PC-3 (cell line): ENCODE results near the gene CDKL2. TPM values are rescaled to one million over a fixed set of nuclear protein-coding genes. Genes with fewer than 3 reads are reported as not detected.
A peak's percentile ranks its signal among the peaks of the same experiment; 100 is the strongest.

Experiments
- ATAC-seq: fragments of 200-7000 bp; cut with Tn5 transposase; 2 replicates; pipeline ENCODE4 v1.9.1; 2020; ENCODE audit warnings: mild to moderate bottlenecking, moderate library complexity
- BruUV-seq: library from RNA; stranded (reverse); fragments of 400-500 nt; replicated peaks from 2 replicates; lab custom pipeline; 2021; lab: Mats Ljungman, UMichigan
- CTCF ChIA-PET: fragments of 300-600 bp; sonication (Branson Sonifier 250); formaldehyde crosslinking; loops from one replicate; lab custom pipeline; 2022; ENCODE audit warnings: antibody characterized with exemption; lab: Charles Lee
- POLR2A ChIA-PET: fragments of 300-600 bp; sonication (Branson Sonifier 250); formaldehyde crosslinking; loops from one replicate; lab custom pipeline; 2022; ENCODE audit warnings: antibody characterized with exemption; ENCODE audit not compliant: unreplicated experiment; lab: Charles Lee
- DNase-seq: peaks from one replicate; pipeline ENCODE4 v3.0.0-alpha.2; 2015
- H2AFZ ChIP-seq: fragments of 300-600 bp; sonication (generic); 2 replicates; pipeline ENCODE4 v1.6.0; 2016; ENCODE audit warnings: antibody characterized with exemption, low read length
- H3F3A ChIP-seq: fragments of 300-600 bp; sonication (generic); one replicate; pipeline ENCODE4 v1.6.0; 2017; ENCODE audit warnings: antibody characterized with exemption, low read length, control low read depth, mild to moderate bottlenecking; ENCODE audit not compliant: unreplicated experiment
- H3K27ac ChIP-seq: fragments of 300-600 bp; sonication (generic); 2 replicates; pipeline ENCODE4 v1.5.1; 2016; ENCODE audit warnings: mild to moderate bottlenecking, low read length
- H3K27me3 ChIP-seq: fragments of 300-600 bp; sonication (generic); 2 replicates; pipeline ENCODE4 v1.6.1; 2016; ENCODE audit warnings: low read length, mixed read lengths
- H3K36me3 ChIP-seq: fragments of 300-600 bp; sonication (generic); 2 replicates; pipeline ENCODE4 v1.6.1; 2016; ENCODE audit warnings: low read depth, mixed run types, low read length, mixed read lengths
- H3K4me1 ChIP-seq: fragments of 300-600 bp; sonication (generic); 2 replicates; pipeline ENCODE4 v1.5.1; 2016; ENCODE audit warnings: low read length; ENCODE audit not compliant: insufficient read depth
- H3K4me2 ChIP-seq: fragments of 300-600 bp; sonication (generic); 2 replicates; pipeline ENCODE4 v1.6.0; 2016; ENCODE audit warnings: low read length
- H3K4me3 ChIP-seq: fragments of 300-600 bp; sonication (generic); 2 replicates; pipeline ENCODE4 v1.5.1; 2016; ENCODE audit warnings: mild to moderate bottlenecking, low read length, mixed read lengths
- H3K79me2 ChIP-seq: fragments of 300-600 bp; sonication (generic); 2 replicates; pipeline ENCODE4 v1.6.1; 2017; ENCODE audit warnings: low read length, mixed read lengths
- H3K9ac ChIP-seq: fragments of 300-600 bp; sonication (generic); 2 replicates; pipeline ENCODE4 v1.6.0; 2016; ENCODE audit warnings: mild to moderate bottlenecking, low read length
- H3K9me2 ChIP-seq: fragments of 300-600 bp; sonication (generic); replicated peaks from 2 replicates; pipeline ENCODE4 v1.6.1; 2016; ENCODE audit warnings: mixed run types, low read length, mixed read lengths
- H3K9me3 ChIP-seq: fragments of 300-600 bp; sonication (generic); 2 replicates; pipeline ENCODE4 v1.6.1; 2016; ENCODE audit warnings: low read length, mixed read lengths
- H4K20me1 ChIP-seq: fragments of 300-600 bp; sonication (generic); 2 replicates; pipeline ENCODE4 v1.6.1; 2016; ENCODE audit warnings: low read length, mixed read lengths
- EZH2 ChIP-seq: fragments of 300-600 bp; sonication (generic); IDR thresholded peaks from one replicate; pipeline ENCODE4 v1.6.1; 2017; ENCODE audit warnings: antibody characterized with exemption, mild to moderate bottlenecking, low read length; ENCODE audit not compliant: unreplicated experiment
- EZH2phosphoT487 ChIP-seq: fragments of 300-600 bp; sonication (generic); IDR thresholded peaks from 2 replicates; pipeline ENCODE4 v1.6.1; 2018; ENCODE audit warnings: mild to moderate bottlenecking, antibody characterized with exemption, low read length, borderline replicate concordance
- intact Hi-C: fragments of 100-400 bp; cut with micrococcal nuclease; formaldehyde crosslinking; loops from 2 replicates; pipeline ENCODE4 v1.9.0; 2023
- total RNA-seq: library from RNA; depleted of rRNA; stranded (reverse); fragments of >200 nt; gene quantifications from 2 replicates; pipeline ENCODE4 v1.2.3, GENCODE V29; 2014
- TF ChIP-seq, protein P1 (sequence below): fragments of 300-600 bp; sonication (generic); conservative IDR thresholded peaks from 2 replicates; pipeline ENCODE4 v1.5.1; 2017; ENCODE audit warnings: antibody characterized with exemption, low read depth, mild to moderate bottlenecking, low read length

The CDKL2 gene
- total RNA-seq, 1 experiment from 2014 or later, result 0.55 TPM

DNA sequence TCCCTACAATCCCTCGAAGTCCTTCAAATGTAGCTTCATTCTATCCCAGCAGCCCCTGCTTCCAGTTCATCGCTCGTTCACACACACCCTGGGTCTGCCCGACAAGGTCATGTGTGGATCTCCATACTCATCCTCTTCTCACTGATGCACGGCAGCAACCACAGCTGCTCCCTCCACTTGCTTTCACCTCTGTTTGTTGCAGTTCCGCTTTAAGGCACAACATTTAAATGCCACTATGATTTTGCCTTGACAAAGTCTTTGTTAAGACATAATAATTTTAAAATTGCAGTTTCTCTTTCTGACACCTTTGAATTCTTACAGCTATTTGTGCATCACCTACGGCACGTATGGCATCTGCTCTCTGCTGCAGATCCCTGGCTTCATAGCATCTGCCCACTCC, 72.6 kb downstream of the CDKL2 start:
- H3K27ac ChIP-seq, result no peak overlapping the region
- peaks cover 16% of the 10 kb centered on the region; the same call in 1 of the 2 replicates for H3K4me1 ChIP-seq
- TF ChIP-seq, protein P1, sequence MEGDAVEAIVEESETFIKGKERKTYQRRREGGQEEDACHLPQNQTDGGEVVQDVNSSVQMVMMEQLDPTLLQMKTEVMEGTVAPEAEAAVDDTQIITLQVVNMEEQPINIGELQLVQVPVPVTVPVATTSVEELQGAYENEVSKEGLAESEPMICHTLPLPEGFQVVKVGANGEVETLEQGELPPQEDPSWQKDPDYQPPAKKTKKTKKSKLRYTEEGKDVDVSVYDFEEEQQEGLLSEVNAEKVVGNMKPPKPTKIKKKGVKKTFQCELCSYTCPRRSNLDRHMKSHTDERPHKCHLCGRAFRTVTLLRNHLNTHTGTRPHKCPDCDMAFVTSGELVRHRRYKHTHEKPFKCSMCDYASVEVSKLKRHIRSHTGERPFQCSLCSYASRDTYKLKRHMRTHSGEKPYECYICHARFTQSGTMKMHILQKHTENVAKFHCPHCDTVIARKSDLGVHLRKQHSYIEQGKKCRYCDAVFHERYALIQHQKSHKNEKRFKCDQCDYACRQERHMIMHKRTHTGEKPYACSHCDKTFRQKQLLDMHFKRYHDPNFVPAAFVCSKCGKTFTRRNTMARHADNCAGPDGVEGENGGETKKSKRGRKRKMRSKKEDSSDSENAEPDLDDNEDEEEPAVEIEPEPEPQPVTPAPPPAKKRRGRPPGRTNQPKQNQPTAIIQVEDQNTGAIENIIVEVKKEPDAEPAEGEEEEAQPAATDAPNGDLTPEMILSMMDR, result no peak
- TF ChIP-seq EZH2phosphoT487 (no peak), EZH2 (no peak)
- no peak overlapping the region for H2AFZ ChIP-seq
- no peaks in the 10 kb centered on the region for H3K9me2 ChIP-seq
- no peaks in the 10 kb centered on the region for H3K27me3 ChIP-seq
- no peak overlapping the region for H3K4me2 ChIP-seq
- no peaks in the 10 kb centered on the region for H3K9me3 ChIP-seq
- H3K36me3 ChIP-seq, result no peaks in the 10 kb centered on the region
- ChIA-PET POLR2A (no interaction called here), CTCF (no interaction called here)
- H3K79me2 ChIP-seq, result no peaks in the 10 kb centered on the region
- no peak for ATAC-seq
- H3K9ac ChIP-seq, result no peak overlapping the region
- H3K4me3 ChIP-seq, result no peak overlapping the region
- H3F3A ChIP-seq, result no peaks in the 10 kb centered on the region
- BruUV-seq, result no TSS peak
- H4K20me1 ChIP-seq, result no peaks in the 10 kb centered on the region
- intact Hi-C loops, result no loop called here
- no peak for DNase-seq

DNA sequence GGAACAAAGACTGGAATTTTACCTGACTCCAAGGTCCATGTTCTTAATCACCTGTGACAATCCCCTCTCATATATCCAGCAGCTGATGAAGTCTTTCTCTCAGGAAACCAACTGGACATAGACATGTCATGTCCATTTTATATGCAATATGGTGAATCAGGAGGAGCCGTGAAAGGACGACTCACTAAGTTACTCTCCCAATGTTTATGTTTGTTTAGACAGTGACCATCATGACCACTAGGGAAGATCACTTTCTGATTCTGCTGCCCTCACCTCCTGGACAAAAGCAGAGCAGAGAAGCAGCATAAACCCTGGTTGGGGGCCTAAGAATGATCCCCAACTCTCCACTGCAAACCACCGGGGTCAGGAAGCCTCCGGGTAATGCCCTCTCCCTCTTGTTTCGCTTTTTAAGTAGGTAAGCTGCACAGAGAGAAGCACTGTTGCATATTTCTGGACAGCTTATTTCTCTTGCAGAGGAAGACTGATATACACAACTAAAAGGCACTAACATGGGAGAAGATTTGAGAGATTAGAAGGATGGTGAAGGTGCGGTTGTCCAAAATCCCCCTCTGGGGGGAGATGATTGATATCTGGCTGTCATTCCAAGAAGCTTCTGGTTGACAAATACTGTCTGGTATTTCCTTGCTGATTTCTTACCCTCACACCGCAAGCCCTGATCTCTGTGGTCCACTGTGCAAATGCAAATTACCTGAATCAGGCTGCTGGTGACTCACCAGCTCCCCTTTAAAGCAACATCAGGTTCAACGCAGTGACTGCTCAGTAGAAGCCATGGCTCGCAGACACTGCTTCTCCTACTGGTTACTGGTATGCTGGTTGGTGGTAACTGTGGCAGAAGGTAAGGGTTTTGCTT, 74.8 kb downstream of the CDKL2 start, which contains the start of gene ODAPH:
ODAPH (plus strand) TSS at position 773 of the 871 bp plus-strand sequence; CDS start at position 790, 17 bp downstream.
- Histone ChIP-seq H3K9ac (no peak within 1 kb of the TSS), H3K79me2 (no peaks in the 10 kb centered on the region), H3K4me2 (peak within 1 kb of the TSS; percentile 70), H3K4me3 (peak within 1 kb of the TSS; percentile 31), H3F3A (no peaks in the 10 kb centered on the region), H3K36me3 (no peaks in the 10 kb centered on the region), H2AFZ (peak within 1 kb of the TSS; percentile 56), H3K4me1 (peaks cover 16% of the 10 kb centered on the region; the same call in 1 of the 2 replicates), H3K27ac (peak within 1 kb of the TSS; percentile 19; the same call in 1 of the 2 replicates), H3K9me3 (no peaks in the 10 kb centered on the region), H3K9me2 (no peaks in the 10 kb centered on the region), H3K27me3 (no peaks in the 10 kb centered on the region), H4K20me1 (no peaks in the 10 kb centered on the region)
- intact Hi-C loops, result no loop called here
- CTCF ChIA-PET, result no interaction called here
- ATAC-seq (peak; percentile 92), DNase-seq (peak; percentile 76)
- POLR2A ChIA-PET, result no interaction called here
- TF ChIP-seq, protein P1, result peak; percentile 51
- TF ChIP-seq EZH2 (no peak), EZH2phosphoT487 (no peak)
- no TSS peak for BruUV-seq

GRCh38 chr4:75552452-75552851, 77.9 kb downstream of the CDKL2 start:
- no peak for DNase-seq
- ATAC-seq, result no peak
- Histone ChIP-seq H3K4me3 (no peak overlapping the region), H3K36me3 (no peaks in the 10 kb centered on the region), H3F3A (no peaks in the 10 kb centered on the region), H3K9me3 (no peaks in the 10 kb centered on the region), H3K27ac (no peak overlapping the region), H3K79me2 (no peaks in the 10 kb centered on the region), H3K9ac (no peak overlapping the region), H3K9me2 (no peaks in the 10 kb centered on the region), H4K20me1 (no peaks in the 10 kb centered on the region), H3K4me2 (no peak overlapping the region), H3K4me1 (peaks cover 16% of the 10 kb centered on the region; the same call in 1 of the 2 replicates), H2AFZ (no peak overlapping the region), H3K27me3 (no peaks in the 10 kb centered on the region)
- TF ChIP-seq EZH2phosphoT487, result no peak
- TF ChIP-seq, protein P1, result no peak
- no peak for TF ChIP-seq EZH2
- BruUV-seq, result no TSS peak
- intact Hi-C loops, result no loop called here
- CTCF ChIA-PET, result no interaction called here
- POLR2A ChIA-PET, result no interaction called here
